ENCODE results near the gene TARBP2. TPM values are rescaled to one million over a fixed set of nuclear protein-coding genes. Genes with fewer than 3 reads are reported as not detected.

TARBP2 gene
- total RNA-seq, 1 experiment from 2014 or later = 26.4 TPM

GRCh38 chr12:53495903-53496751 lies 5.0 kb upstream of the TARBP2 start:
- H3K36me3 Mint-ChIP-seq (ENCODE audit: insufficient read depth, unreplicated experiment) = peaks cover 11% of the 10 kb centered on the region
- CTCF ChIA-PET = interaction anchor here (0.6 kb wide), 1 partner anchor 115 kb away, joined by 3 read pairs; no protein-coding TSS in a partner anchor
- no peaks in the 10 kb centered on the region for H3K27me3 Mint-ChIP-seq (ENCODE audit: insufficient read depth, unreplicated experiment)
- no peak for DNase-seq (ENCODE audit: unreplicated experiment)
- H3K9me3 Mint-ChIP-seq (ENCODE audit: unreplicated experiment) = no peaks in the 10 kb centered on the region
- no peak overlapping the region for H3K4me3 Mint-ChIP-seq (ENCODE audit: unreplicated experiment)
- peaks cover 48% of the 10 kb centered on the region for H3K4me1 Mint-ChIP-seq (ENCODE audit: insufficient read depth, unreplicated experiment)
- BruUV-seq (replicated peaks) = no TSS peak
- H3K27ac Mint-ChIP-seq (ENCODE audit: low read depth, unreplicated experiment) = no peak overlapping the region
- POLR2A ChIA-PET = interaction anchor here (1.0 to 1.1 kb wide), 2 partner anchors 9 to 17 kb away, joined by 3 read pairs; no protein-coding TSS in a partner anchor
- intact Hi-C loops (cut with micrococcal nuclease) = no loop called here
- no peak for TF ChIP-seq CTCF (IDR thresholded peaks at IDR 0.05; ENCODE audit: unreplicated experiment)

GRCh38 chr12:53496752-53497032 lies 4.4 kb upstream of the TARBP2 start:
- CTCF ChIA-PET = no interaction called here
- Mint-ChIP-seq H3K36me3 (ENCODE audit: insufficient read depth, unreplicated experiment) (peaks cover 14% of the 10 kb centered on the region), H3K9me3 (ENCODE audit: unreplicated experiment) (no peaks in the 10 kb centered on the region), H3K27ac (ENCODE audit: low read depth, unreplicated experiment) (no peak overlapping the region), H3K4me1 (ENCODE audit: insufficient read depth, unreplicated experiment) (peaks cover 48% of the 10 kb centered on the region), H3K4me3 (ENCODE audit: unreplicated experiment) (no peak overlapping the region), H3K27me3 (ENCODE audit: insufficient read depth, unreplicated experiment) (no peaks in the 10 kb centered on the region)
- no TSS peak for BruUV-seq (replicated peaks)
- TF ChIP-seq CTCF (IDR thresholded peaks at IDR 0.05; ENCODE audit: unreplicated experiment) = no peak
- no peak for DNase-seq (ENCODE audit: unreplicated experiment)
- intact Hi-C loops (cut with micrococcal nuclease) = no loop called here
- POLR2A ChIA-PET = interaction anchor here (1.0 to 1.1 kb wide), 2 partner anchors 10 to 17 kb away, joined by 3 read pairs; no protein-coding TSS in a partner anchor

DNA sequence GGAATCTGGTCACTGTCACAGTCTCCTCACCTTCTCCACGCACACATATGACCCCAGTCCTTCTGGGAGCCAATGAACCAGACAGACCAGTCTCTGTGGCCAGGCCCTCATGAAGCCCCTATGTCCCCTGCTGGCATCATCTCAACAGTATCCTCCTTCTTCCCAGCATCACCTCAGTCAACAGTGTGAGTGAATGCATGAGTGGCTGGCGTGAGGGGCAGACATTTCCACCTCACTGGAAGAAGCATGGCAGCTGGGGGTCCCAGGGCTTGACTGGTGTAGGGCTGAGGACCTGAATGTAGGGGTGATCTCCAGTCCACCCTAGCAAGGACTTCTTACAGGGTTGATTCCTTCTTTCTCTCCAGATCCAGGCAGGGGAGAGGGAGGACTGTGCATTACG lies 3.6 kb upstream of the TARBP2 start:
- no peak overlapping the region for H3K4me3 Mint-ChIP-seq (ENCODE audit: unreplicated experiment)
- peak overlapping the region; percentile 12 for H3K27ac Mint-ChIP-seq (ENCODE audit: low read depth, unreplicated experiment)
- H3K27me3 Mint-ChIP-seq (ENCODE audit: insufficient read depth, unreplicated experiment) = no peaks in the 10 kb centered on the region
- ChIA-PET POLR2A (interaction anchor here (1.0 to 5.0 kb wide), 3 partner anchors 14 to 22 kb away, joined by 3 to 53 read pairs (median 3); no protein-coding TSS in a partner anchor), CTCF (interaction anchor here (0.6 to 1.3 kb wide), 3 partner anchors 12 to 178 kb away, joined by 3 read pairs; partner anchors contain the start of gene ATP5MC2)
- no peaks in the 10 kb centered on the region for H3K9me3 Mint-ChIP-seq (ENCODE audit: unreplicated experiment)
- peaks cover 14% of the 10 kb centered on the region for H3K36me3 Mint-ChIP-seq (ENCODE audit: insufficient read depth, unreplicated experiment)
- H3K4me1 Mint-ChIP-seq (ENCODE audit: insufficient read depth, unreplicated experiment) = peaks cover 51% of the 10 kb centered on the region
- BruUV-seq (replicated peaks) = no TSS peak
- intact Hi-C loops (cut with micrococcal nuclease) = no loop called here
- DNase-seq (ENCODE audit: unreplicated experiment) = no peak
- no peak for TF ChIP-seq CTCF (IDR thresholded peaks at IDR 0.05; ENCODE audit: unreplicated experiment)

DNA sequence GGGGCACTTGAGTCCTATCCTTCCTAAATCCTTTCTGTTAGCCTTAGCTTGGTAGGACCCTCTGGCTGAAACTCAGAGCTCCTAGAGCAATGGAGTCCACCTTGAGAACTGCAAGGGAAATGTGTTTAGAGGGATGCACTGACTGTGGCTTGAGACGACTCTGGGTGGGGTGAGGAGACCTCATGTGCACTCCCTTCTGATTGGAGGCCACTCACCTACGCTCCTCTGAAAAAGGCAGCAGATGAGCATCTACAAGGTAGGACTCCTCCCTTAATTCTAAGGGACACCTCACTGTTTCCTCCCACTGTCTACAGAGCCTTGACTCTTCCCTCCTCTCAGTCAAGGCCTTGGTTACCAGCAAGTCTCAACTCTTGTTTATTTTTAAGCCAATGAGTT lies 2.9 kb upstream of the TARBP2 start:
- BruUV-seq (replicated peaks) = no TSS peak
- intact Hi-C loops (cut with micrococcal nuclease) = no loop called here
- H3K27ac Mint-ChIP-seq (ENCODE audit: low read depth, unreplicated experiment) = no peak overlapping the region
- peaks cover 45% of the 10 kb centered on the region for H3K4me1 Mint-ChIP-seq (ENCODE audit: insufficient read depth, unreplicated experiment)
- TF ChIP-seq CTCF (IDR thresholded peaks at IDR 0.05; ENCODE audit: unreplicated experiment) = no peak
- peak overlapping the region; percentile 80 for H3K4me3 Mint-ChIP-seq (ENCODE audit: unreplicated experiment)
- ChIA-PET CTCF (interaction anchor here (0.6 to 1.3 kb wide), 5 partner anchors 11 to 177 kb away, joined by 3 read pairs; partner anchors contain the start of gene ATP5MC2), POLR2A (interaction anchor here (1.0 to 5.0 kb wide), 6 partner anchors 14 to 177 kb away, joined by 3 to 53 read pairs (median 3); partner anchors contain the start of genes ATP5MC2 and PRR13)
- no peaks in the 10 kb centered on the region for H3K9me3 Mint-ChIP-seq (ENCODE audit: unreplicated experiment)
- DNase-seq (ENCODE audit: unreplicated experiment) = no peak
- H3K36me3 Mint-ChIP-seq (ENCODE audit: insufficient read depth, unreplicated experiment) = peaks cover 14% of the 10 kb centered on the region
- H3K27me3 Mint-ChIP-seq (ENCODE audit: insufficient read depth, unreplicated experiment) = no peaks in the 10 kb centered on the region

All from MCF 10A (cell line).